NCI-H524 treated with DMSO at 0.1 percent for 48 hours (cell line): ENCODE measurements around the gene VTI1B.
"Not testable (repeated sequence)": the region's sequence is repeated elsewhere in the genome, so short reads cannot be mapped to it uniquely, and the experiment has no call there.

Experiments
- DNase-seq: peaks from one replicate; lab custom pipeline; 2025; lab: John Stamatoyannopoulos, UW

The VTI1B gene

GRCh38 chr14:67674480-67675218, at the start of gene VTI1B:
TSS of gene VTI1B (minus strand) at chr14:67674632. CDS start at chr14:67674489, 143 bp downstream.
- DNase-seq: peak; percentile 60

- peak; percentile 17 for DNase-seq
Observed at GRCh38 chr14:67722293-67722692, 47.9 kb upstream of the VTI1B start.

GRCh38 chr14:67721875-67722274, 47.4 kb upstream of the VTI1B start:
- no peak for DNase-seq

GRCh38 chr14:67719866-67720265, 45.4 kb upstream of the VTI1B start:
- no peak for DNase-seq

GRCh38 chr14:67719385-67719784, 45.0 kb upstream of the VTI1B start:
- not testable (repeated sequence) for DNase-seq

- no peak for DNase-seq
Observed at GRCh38 chr14:67718265-67718664, 43.8 kb upstream of the VTI1B start.

- DNase-seq: no peak
Observed at GRCh38 chr14:67717048-67717447, 42.6 kb upstream of the VTI1B start.

GRCh38 chr14:67710209-67710608, 35.8 kb upstream of the VTI1B start:
- DNase-seq: no peak

- not testable (repeated sequence) for DNase-seq
Observed at GRCh38 chr14:67709796-67710195, 35.4 kb upstream of the VTI1B start.

GRCh38 chr14:67709346-67709745, 34.9 kb upstream of the VTI1B start:
- not testable (repeated sequence) for DNase-seq

- no peak for DNase-seq
Observed at GRCh38 chr14:67705211-67705610, 30.8 kb upstream of the VTI1B start.

GRCh38 chr14:67704484-67705089, 30.2 kb upstream of the VTI1B start:
- DNase-seq: peak; percentile 47

- no peak for DNase-seq
Observed at GRCh38 chr14:67703997-67704396, 29.6 kb upstream of the VTI1B start.

GRCh38 chr14:67701492-67701891, 27.1 kb upstream of the VTI1B start, which contains the start of gene RDH12:
TSS of gene RDH12 (plus strand) at chr14:67701886. CDS start at chr14:67722643, 20,757 bp downstream.
- DNase-seq: not testable (repeated sequence)

GRCh38 chr14:67698179-67698578, 23.7 kb upstream of the VTI1B start:
- DNase-seq: no peak

- DNase-seq: no peak
Observed at GRCh38 chr14:67697006-67697405, 22.6 kb upstream of the VTI1B start.

- DNase-seq: peak; percentile 93
Observed at GRCh38 chr14:67695394-67695949, 21.0 kb upstream of the VTI1B start, which contains the start of gene RDH11. TSS of gene RDH11 (minus strand) at chr14:67695764. CDS start at chr14:67695703, 61 bp downstream.

- DNase-seq: peak; percentile 34
Observed at GRCh38 chr14:67694791-67695393, 20.5 kb upstream of the VTI1B start.

GRCh38 chr14:67690011-67690410, 15.6 kb upstream of the VTI1B start:
- no peak for DNase-seq

GRCh38 chr14:67683842-67684241, 9.4 kb upstream of the VTI1B start:
- no peak for DNase-seq

- DNase-seq: no peak
Observed at GRCh38 chr14:67680941-67681340, 6.5 kb upstream of the VTI1B start.

- DNase-seq: no peak
Observed at GRCh38 chr14:67680121-67680602, 5.7 kb upstream of the VTI1B start.
